WTC11 (cell line): ENCODE measurements around the gene PREP.

Source experiments
- RORB ChIP-seq: fragments of 250-450 bp; sonication (Bioruptor Pico); IDR thresholded peaks from 2 replicates; pipeline ENCODE4 v1.9.0; 2021; ENCODE audit warnings: mild to moderate bottlenecking
- SP1 ChIP-seq: sonication (generic); formaldehyde crosslinking; conservative IDR thresholded peaks from 2 replicates; pipeline ENCODE4 v1.8.1; 2022; ENCODE audit warnings: missing genetic modification reagents
- TF ChIP-seq, protein P1 (sequence below): fragments of 200-600 bp; IDR thresholded peaks from 2 replicates; pipeline ENCODE4 v1.8.0; 2022; ENCODE audit warnings: antibody characterized with exemption

DNA sequence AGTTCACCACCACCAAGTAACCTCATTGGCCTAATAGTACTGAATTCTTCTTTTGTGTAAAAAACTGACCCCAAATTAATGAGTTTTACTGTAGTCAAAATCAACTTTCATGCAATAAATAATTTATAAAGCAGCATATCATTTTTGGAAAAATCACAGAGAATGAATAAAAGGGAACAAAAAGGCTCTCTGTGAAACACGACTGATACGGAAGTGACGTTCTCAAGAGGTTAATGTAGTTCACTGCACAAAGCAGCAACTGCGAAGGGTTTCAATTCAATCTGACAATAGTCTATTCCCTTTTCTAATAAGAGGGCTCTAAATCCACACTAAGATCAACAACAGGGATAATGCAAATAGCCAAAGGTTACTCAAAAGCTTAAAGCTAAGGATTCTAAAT, 70.3 kb downstream of the PREP start:
- no peak for TF ChIP-seq SP1 (CRISPR knock-in tag)
- TF ChIP-seq RORB = no peak
- TF ChIP-seq, protein P1, sequence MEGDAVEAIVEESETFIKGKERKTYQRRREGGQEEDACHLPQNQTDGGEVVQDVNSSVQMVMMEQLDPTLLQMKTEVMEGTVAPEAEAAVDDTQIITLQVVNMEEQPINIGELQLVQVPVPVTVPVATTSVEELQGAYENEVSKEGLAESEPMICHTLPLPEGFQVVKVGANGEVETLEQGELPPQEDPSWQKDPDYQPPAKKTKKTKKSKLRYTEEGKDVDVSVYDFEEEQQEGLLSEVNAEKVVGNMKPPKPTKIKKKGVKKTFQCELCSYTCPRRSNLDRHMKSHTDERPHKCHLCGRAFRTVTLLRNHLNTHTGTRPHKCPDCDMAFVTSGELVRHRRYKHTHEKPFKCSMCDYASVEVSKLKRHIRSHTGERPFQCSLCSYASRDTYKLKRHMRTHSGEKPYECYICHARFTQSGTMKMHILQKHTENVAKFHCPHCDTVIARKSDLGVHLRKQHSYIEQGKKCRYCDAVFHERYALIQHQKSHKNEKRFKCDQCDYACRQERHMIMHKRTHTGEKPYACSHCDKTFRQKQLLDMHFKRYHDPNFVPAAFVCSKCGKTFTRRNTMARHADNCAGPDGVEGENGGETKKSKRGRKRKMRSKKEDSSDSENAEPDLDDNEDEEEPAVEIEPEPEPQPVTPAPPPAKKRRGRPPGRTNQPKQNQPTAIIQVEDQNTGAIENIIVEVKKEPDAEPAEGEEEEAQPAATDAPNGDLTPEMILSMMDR = no peak
